HG03457 (cell line): ENCODE data around the gene SMPX.

Experiments
- ATAC-seq: cut with Tn5 transposase; IDR thresholded peaks from one replicate; pipeline ENCODE4 v1.9.1; 2021; ENCODE audit warnings: moderate number of reproducible peaks; ENCODE audit not compliant: unreplicated experiment

SMPX gene

DNA sequence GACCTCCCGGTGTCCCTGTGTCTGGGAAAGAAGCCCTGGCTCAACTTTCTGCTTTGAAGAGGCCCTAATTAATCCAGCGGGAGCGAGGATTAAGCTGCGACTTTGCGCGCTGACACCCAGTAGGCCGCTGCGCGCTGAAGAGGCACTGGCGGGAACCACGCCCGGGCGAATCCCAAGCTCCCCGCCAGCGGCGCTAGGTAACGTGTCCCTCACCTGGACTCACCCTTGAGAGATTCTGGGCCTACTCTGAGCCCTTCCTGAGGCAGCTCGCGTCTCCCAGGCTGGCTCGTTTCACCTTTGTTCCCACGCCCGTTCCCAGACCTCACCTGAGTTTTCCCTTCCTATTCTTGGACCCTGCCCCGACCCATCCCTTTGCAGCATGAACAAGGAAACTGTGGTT lies 99.2 kb downstream of the SMPX start:
- ATAC-seq: no peak

DNA sequence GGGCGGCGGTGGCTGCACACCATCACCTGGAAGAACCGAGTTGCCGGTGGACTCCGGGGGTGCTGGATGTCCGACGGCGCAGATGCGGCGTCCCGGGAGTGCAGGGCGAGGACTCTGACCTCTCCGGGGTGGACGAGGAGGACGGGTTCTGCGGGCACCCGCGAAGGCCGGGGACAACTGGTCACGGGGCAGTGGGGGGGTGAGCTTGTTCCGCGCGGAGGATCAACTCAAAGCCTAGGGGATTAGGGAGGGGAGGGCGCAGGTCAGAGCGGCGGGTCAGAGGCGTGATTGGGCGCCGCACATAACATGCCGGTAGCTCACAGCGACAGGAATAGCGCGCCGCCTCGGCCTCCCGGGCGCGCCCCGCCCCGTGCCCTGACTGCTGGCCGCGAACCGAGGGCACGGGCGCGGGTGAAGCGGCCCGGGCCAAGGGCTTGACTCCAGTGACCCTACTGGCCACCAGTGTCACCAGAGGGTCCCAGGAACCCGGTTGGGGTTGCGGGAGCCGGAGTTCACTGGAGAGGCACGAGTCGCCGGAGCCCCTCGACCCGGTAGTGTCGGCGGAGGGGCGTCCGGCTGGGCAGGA lies 99.7 kb downstream of the SMPX start, which contains the start of gene KLHL34:
TSS of gene KLHL34 (minus strand) at position 179 of the 586 bp plus-strand sequence. CDS start 542 bp downstream, outside the sequence.
- ATAC-seq: no peak

DNA sequence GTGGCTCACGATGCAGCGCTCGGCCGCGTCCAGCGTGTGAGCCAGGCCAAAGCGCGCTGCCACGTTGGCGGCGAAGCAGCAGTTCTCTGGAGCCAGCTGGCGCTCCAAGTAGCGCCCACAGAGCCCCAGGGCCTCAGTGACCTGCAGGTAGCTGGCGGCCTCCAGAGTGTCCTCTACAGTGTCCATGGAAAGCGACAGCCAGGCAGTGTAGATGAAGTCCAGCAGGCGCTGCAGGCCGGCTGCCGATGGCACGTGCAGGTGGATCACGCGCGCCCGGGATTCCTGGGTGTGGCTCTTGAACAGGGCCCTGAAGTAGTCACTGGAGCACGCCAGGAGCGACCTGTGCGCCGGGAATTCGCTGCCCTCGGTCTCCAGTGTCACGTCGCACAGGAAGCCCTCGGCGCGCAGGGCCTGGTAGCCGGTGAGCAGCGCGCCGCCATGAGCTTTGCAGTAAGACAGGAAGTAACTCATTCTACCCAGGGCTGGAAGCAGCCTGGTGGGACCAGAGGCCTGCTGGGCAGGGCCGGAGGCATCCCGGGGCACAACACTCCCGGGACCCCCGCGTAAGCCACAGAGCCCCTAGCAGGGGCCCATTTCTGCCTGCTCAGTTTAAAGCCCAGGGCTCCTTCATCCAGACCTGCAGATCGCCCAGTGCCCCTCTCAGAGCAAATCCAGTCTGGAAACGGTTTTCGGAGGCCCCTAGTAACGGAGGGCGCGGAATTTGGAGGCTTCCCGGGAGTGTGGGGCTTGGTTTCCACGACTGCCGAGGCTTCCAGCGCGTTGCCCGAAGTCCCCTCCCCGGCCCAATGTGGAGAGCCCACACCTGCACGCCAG lies 100.4 kb downstream of the SMPX start:
- no peak for ATAC-seq

DNA sequence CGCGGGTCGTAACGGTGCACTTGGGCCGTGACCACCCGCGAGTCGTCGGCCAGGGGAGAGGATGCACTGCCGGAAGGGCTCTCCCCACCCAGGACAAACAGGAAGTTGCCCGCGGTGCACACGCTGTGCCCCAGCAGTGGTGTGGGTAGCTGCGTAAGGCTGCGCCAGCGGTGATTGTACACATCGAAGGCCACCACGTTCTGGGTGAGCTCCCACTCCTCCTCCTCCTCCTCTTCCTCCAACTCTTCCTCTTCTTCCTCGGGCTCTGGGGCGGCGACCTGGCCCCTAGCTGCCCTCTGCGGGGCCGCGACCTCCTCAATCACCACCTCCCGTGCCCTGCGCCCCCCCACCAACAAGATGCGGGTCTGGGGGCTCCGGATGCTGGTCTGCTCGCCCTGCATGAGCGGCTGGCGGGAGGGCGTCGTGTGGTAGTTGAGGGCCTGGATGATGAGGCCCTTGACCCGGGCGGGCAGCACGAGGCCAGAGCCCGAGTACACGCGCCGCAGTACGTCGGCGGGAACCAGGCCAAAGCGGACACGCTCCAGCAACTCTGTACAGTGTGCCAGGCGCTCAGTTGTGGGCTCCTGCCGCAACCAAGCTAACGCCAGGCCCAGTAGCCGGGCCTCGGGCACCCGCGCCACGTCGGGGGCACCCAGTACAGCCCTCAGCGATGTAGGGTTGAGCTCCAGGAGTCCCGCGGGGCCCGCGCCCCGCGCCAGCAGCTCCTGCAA lies 101.2 kb downstream of the SMPX start:
- no peak for ATAC-seq
